ENCODE results near the gene CENATAC. TPM values are rescaled to one million over a fixed set of nuclear protein-coding genes. Genes with fewer than 3 reads are reported as not detected.
A peak's percentile ranks its signal among the peaks of the same experiment; 100 is the strongest.
"Not testable (repeated sequence)": the region's sequence is repeated elsewhere in the genome, so short reads cannot be mapped to it uniquely, and the experiment has no call there.

CENATAC gene, protein sequence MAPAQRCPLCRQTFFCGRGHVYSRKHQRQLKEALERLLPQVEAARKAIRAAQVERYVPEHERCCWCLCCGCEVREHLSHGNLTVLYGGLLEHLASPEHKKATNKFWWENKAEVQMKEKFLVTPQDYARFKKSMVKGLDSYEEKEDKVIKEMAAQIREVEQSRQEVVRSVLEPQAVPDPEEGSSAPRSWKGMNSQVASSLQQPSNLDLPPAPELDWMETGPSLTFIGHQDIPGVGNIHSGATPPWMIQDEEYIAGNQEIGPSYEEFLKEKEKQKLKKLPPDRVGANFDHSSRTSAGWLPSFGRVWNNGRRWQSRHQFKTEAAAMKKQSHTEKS
- 10 to 100 TPM in 3 of 4 donors, 1 to 10 TPM in 1; 7.4 to 36.4 (median 16.1) TPM for total RNA-seq

DNA sequence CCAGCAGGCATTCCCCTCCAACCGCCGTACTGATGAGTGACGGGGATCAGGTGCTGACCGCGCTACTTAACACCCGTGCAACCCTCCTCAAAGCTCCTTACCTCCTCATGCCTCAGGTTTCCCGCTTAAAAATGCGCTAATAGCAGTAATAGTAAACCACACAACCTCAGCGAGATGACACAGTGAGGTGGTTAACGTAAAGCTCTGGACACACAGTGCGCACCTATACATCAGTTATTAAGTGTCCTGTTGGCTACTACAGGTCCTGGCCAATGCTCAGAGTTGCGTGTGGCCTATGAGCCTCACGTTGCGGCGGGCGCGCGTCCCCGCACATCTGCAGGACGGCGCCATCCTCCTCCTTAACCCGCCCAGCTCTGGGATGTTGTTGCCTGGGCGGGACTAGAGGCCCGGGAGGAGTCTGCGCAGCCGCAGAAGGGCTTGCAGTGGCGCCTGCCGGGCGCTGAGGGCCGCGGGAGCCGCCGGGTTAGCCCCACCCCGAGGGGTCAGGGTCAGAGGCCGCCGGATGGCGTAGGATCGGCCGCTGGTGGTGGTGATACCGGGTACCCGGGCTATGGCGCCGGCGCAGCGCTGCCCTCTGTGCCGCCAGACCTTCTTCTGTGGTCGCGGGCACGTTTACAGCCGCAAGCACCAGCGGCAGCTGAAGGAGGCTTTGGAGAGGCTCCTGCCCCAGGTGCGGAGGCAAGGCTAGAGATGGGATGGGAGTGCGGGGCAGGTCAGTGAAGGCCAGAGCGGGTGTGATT, at the start of gene CENATAC:
Gene CENATAC (plus strand): TSS at position 512 of the 761 bp plus-strand sequence. CDS start 60 bp downstream, at position 572.
- H3K4me3 ChIP-seq = peak within 1 kb of the TSS; percentile 66 to 88 (median 81)
- DNase-seq (peak; percentile 92 to 95), ATAC-seq (peak; percentile 94 to 96)
- H3K27me3 ChIP-seq = no peaks in the 10 kb centered on the region
- intact Hi-C loops (cut with DNase I; ENCODE audit: low total_unique reads) (loop anchor here (1.0 to 2.0 kb wide), 3 partner anchors 20 to 59 kb away; partner anchors contain the start of genes HYOU1, RPS25, SLC37A4 and TRAPPC4), in situ Hi-C loops (cut with MboI; ENCODE audit: low sequenced_read_pairs in 4 of 4) (no loop called here)
- peak within 1 kb of the TSS; percentile 79 to 96 (median 85) for H3K27ac ChIP-seq
- peaks cover 24 to 28% of the 10 kb centered on the region in 2 donors for H3K4me1 ChIP-seq
- no peaks in the 10 kb centered on the region for H3K9me3 ChIP-seq
- TF ChIP-seq, protein P1, sequence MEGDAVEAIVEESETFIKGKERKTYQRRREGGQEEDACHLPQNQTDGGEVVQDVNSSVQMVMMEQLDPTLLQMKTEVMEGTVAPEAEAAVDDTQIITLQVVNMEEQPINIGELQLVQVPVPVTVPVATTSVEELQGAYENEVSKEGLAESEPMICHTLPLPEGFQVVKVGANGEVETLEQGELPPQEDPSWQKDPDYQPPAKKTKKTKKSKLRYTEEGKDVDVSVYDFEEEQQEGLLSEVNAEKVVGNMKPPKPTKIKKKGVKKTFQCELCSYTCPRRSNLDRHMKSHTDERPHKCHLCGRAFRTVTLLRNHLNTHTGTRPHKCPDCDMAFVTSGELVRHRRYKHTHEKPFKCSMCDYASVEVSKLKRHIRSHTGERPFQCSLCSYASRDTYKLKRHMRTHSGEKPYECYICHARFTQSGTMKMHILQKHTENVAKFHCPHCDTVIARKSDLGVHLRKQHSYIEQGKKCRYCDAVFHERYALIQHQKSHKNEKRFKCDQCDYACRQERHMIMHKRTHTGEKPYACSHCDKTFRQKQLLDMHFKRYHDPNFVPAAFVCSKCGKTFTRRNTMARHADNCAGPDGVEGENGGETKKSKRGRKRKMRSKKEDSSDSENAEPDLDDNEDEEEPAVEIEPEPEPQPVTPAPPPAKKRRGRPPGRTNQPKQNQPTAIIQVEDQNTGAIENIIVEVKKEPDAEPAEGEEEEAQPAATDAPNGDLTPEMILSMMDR (IDR thresholded peaks at IDR 0.05 in 4 of 5, conservative IDR thresholded peaks at IDR 0.05 in 1 of 5) = peak in 1 of 5 experiments; percentile 17
- peak; percentile 75 to 91 for TF ChIP-seq POLR2A (IDR thresholded peaks at IDR 0.05)
- H3K36me3 ChIP-seq = peaks cover 0 to 13% of the 10 kb centered on the region in 2 donors

DNA sequence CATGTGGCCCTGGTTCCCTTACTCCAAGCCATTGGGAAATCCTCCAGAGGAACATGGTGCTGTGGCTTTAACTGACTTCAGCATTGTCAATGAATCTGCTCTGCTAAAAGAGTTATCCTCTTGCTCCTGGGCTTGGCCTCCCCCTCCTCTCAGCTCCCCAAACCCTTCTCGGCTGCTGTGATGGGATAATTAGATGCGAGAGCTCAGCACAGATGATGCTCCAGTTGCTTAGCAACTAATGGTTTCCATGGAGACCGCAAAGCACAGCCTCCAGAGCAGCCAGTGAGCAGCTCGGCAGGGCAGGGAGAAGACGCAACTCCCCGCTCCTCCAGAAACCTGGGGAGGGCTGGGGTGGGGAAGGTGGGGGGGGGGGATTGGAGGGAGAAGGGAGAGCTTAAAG, 44.7 kb upstream of the CENATAC start:
- DNase-seq (no peak), ATAC-seq (no peak)
- TF ChIP-seq, protein P1 (IDR thresholded peaks at IDR 0.05 in 4 of 5, conservative IDR thresholded peaks at IDR 0.05 in 1 of 5) = no peak
- TF ChIP-seq POLR2A (IDR thresholded peaks at IDR 0.05) = no peak
- no peak overlapping the region for H3K4me3 ChIP-seq
- no peaks in the 10 kb centered on the region for H3K9me3 ChIP-seq
- no peaks in the 10 kb centered on the region for H3K36me3 ChIP-seq
- no peaks in the 10 kb centered on the region for H3K27me3 ChIP-seq
- in situ Hi-C loops (cut with MboI; ENCODE audit: low sequenced_read_pairs in 4 of 4) = loop anchor here (10.0 kb wide), 2 partner anchors 48 to 258 kb away; no protein-coding TSS in a partner anchor
- H3K27ac ChIP-seq = no peak overlapping the region
- intact Hi-C loops (cut with DNase I; ENCODE audit: low total_unique reads) = no loop called here
- H3K4me1 ChIP-seq = no peaks in the 10 kb centered on the region

DNA sequence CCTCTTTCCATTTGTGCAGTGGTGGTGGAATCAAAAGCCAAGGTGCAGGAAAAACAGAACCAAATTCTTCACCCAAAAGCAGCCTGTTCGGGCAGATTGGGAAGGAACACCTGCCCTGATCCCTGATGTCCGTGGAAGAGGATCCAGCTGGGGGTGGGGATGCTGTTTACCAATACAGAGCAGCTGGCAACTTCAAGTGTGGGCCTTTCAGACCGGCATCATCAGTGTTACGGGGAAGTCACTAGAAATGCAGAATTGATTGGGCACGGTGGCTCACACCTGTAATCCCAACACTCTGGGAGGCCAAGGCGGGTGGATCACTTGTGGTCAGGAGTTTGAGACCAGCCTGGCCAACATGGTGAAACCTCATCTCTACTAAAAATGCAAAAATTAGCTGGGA, 44.0 kb upstream of the CENATAC start:
- H3K4me1 ChIP-seq; H3K36me3 ChIP-seq; H3K9me3 ChIP-seq; intact Hi-C loops (cut with DNase I; ENCODE audit: low total_unique reads); ATAC-seq; H3K4me3 ChIP-seq; DNase-seq; H3K27ac ChIP-seq; H3K27me3 ChIP-seq: not testable (repeated sequence)
- in situ Hi-C loops (cut with MboI; ENCODE audit: low sequenced_read_pairs in 4 of 4) = loop anchor here (10.0 kb wide), 2 partner anchors 49 to 259 kb away; no protein-coding TSS in a partner anchor

DNA sequence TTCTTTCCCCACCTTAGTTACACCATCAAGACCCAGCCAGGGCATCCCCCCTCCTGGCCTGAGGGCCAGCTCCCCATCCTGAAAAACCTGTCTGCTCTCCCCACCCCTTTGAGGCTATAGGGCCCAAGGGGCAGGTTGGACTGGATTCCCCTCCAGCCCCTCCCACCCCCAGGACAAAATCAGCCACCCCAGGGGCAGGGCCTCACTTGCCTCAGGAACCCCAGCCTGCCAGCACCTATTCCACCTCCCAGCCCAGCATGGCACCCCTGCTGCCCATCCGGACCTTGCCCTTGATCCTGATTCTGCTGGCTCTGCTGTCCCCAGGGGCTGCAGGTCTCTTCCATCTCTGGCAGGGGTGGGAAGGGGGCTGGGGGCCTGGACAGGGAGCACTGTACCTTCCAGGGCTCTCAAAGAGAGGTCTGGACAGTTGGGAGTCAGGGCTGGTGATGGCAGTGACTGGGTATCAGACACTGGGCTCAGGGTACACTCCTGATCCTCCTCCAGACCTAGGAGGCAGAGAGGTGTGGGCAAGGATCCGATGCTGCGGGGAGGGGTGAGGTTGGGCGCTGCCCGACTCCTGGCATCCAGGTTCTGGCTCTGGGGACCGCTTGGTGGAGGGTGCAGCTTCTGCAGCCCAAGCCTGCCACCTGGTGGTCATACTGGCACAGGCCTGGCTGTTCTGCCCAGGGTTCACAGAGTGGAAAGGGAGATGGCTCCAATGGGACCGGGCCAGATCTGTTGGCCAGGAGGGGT, 41.7 kb upstream of the CENATAC start, which contains the start of gene UPK2:
Gene UPK2 (plus strand): TSS at position 205 of the 753 bp plus-strand sequence. CDS start 53 bp downstream, at position 258.
- no peak within 1 kb of the TSS for H3K27ac ChIP-seq

More for the DNA sequence above, 41.7 kb upstream of the CENATAC start, which contains the start of gene UPK2:
- Histone ChIP-seq H3K9me3 (no peaks in the 10 kb centered on the region), H3K4me1 (no peaks in the 10 kb centered on the region), H3K36me3 (no peaks in the 10 kb centered on the region), H3K27me3 (no peaks in the 10 kb centered on the region), H3K4me3 (no peak within 1 kb of the TSS)
- peak; percentile 74 to 82 for DNase-seq
- TF ChIP-seq, protein P1 (IDR thresholded peaks at IDR 0.05 in 4 of 5, conservative IDR thresholded peaks at IDR 0.05 in 1 of 5) = peak; percentile 94 to 97 (median 96)
- TF ChIP-seq POLR2A (IDR thresholded peaks at IDR 0.05) = no peak
- in situ Hi-C loops (cut with MboI; ENCODE audit: low sequenced_read_pairs in 4 of 4) (loop anchor here (5.0 to 10.0 kb wide), 3 partner anchors 51 to 264 kb away; no protein-coding TSS in a partner anchor), intact Hi-C loops (cut with DNase I; ENCODE audit: low total_unique reads) (loop anchor here (1.0 kb wide), 3 partner anchors 26 to 266 kb away; no protein-coding TSS in a partner anchor)
- ATAC-seq = peak; percentile 95 to 97
